ENCODE data around the gene CCDC63.
"Not testable (repeated sequence)": the region's sequence is repeated elsewhere in the genome, so short reads cannot be mapped to it uniquely, and the experiment has no call there.

CCDC63 gene

GRCh38 chr12:110857528-110857927, 10.7 kb downstream of the CCDC63 start:
- Histone ChIP-seq H3K27me3 (ENCODE audit: control insufficient read depth, insufficient read depth, low read length) (no peaks in the 10 kb centered on the region), H3K27ac (ENCODE audit: low read length) (no peak overlapping the region), H3K36me3 (ENCODE audit: control insufficient read depth, insufficient read depth, low read length) (no peaks in the 10 kb centered on the region), H3K9me3 (ENCODE audit: control insufficient read depth, insufficient read depth, low read length) (no peaks in the 10 kb centered on the region), H3K4me1 (ENCODE audit: control insufficient read depth, insufficient read depth, low read length) (no peaks in the 10 kb centered on the region), H3K4me3 (ENCODE audit: low read length) (no peak overlapping the region)
- no peak for DNase-seq (ENCODE audit: low read depth, low spot score)
- WGBS (ENCODE audit: insufficient coverage, insufficient read length) = no CpG with 5 or more reads among the region's 5 CpGs

GRCh38 chr12:110857954-110858353, 11.2 kb downstream of the CCDC63 start:
- not testable (repeated sequence) for H3K36me3 ChIP-seq (ENCODE audit: control insufficient read depth, insufficient read depth, low read length); H3K4me3 ChIP-seq (ENCODE audit: low read length); H3K9me3 ChIP-seq (ENCODE audit: control insufficient read depth, insufficient read depth, low read length); H3K4me1 ChIP-seq (ENCODE audit: control insufficient read depth, insufficient read depth, low read length); H3K27ac ChIP-seq (ENCODE audit: low read length); H3K27me3 ChIP-seq (ENCODE audit: control insufficient read depth, insufficient read depth, low read length); DNase-seq (ENCODE audit: low read depth, low spot score)
- WGBS (ENCODE audit: insufficient coverage, insufficient read length) = no CpG with 5 or more reads among the region's 4 CpGs

DNA sequence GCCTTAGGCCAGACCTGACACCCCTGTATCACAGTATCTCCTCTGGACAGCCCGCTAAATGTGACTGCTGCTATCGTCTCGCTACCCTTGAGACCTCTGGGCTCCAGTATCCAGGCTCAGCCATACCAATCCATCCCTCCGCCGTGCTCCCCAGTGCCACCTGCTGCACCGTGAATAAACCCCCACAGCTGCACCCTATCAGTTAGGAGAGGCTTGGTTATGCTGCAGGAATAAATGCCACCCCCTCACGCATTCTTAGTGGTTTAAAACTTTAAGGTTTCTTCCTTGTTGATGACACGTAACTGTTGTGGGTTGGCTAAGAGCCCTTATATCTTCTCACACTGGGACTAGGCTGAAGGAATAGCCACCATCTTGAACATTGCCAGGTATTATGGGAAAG, 12.1 kb downstream of the CCDC63 start:
- no CpG with 5 or more reads among the region's 8 CpGs for WGBS (ENCODE audit: insufficient coverage, insufficient read length)
- no peak overlapping the region for H3K27ac ChIP-seq (ENCODE audit: low read length)
- no peaks in the 10 kb centered on the region for H3K9me3 ChIP-seq (ENCODE audit: control insufficient read depth, insufficient read depth, low read length)
- H3K36me3 ChIP-seq (ENCODE audit: control insufficient read depth, insufficient read depth, low read length) = no peaks in the 10 kb centered on the region
- DNase-seq (ENCODE audit: low read depth, low spot score) = no peak
- H3K4me1 ChIP-seq (ENCODE audit: control insufficient read depth, insufficient read depth, low read length) = no peaks in the 10 kb centered on the region
- no peak overlapping the region for H3K4me3 ChIP-seq (ENCODE audit: low read length)
- H3K27me3 ChIP-seq (ENCODE audit: control insufficient read depth, insufficient read depth, low read length) = no peaks in the 10 kb centered on the region

GRCh38 chr12:110860833-110861296, 14.1 kb downstream of the CCDC63 start:
- H3K4me1 ChIP-seq (ENCODE audit: control insufficient read depth, insufficient read depth, low read length) = no peaks in the 10 kb centered on the region
- no CpG with 5 or more reads among the region's 8 CpGs for WGBS (ENCODE audit: insufficient coverage, insufficient read length)
- H3K27me3 ChIP-seq (ENCODE audit: control insufficient read depth, insufficient read depth, low read length) = no peaks in the 10 kb centered on the region
- no peak overlapping the region for H3K27ac ChIP-seq (ENCODE audit: low read length)
- H3K36me3 ChIP-seq (ENCODE audit: control insufficient read depth, insufficient read depth, low read length) = no peaks in the 10 kb centered on the region
- H3K9me3 ChIP-seq (ENCODE audit: control insufficient read depth, insufficient read depth, low read length) = no peaks in the 10 kb centered on the region
- H3K4me3 ChIP-seq (ENCODE audit: low read length) = no peak overlapping the region
- DNase-seq (ENCODE audit: low read depth, low spot score) = no peak

DNA sequence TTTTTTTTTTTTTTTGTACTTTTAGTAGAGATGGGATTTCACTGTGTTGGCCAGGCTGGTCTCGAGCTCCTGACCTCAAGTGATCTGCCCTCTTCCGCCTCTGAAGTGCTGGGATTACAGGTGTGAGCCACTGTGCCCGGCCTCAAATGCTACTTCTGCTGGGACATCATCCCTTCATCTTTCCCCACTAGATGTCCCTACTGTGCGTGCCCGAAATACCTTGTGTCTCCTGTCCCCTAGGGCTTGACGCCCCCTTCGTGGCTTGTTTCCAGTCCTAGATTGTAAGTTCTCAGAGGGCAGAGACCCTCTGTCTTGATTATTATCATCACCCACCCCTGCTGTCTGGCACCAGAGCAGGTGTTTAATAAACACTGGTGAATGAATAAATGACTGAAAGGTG, 14.9 kb downstream of the CCDC63 start:
- H3K9me3 ChIP-seq (ENCODE audit: control insufficient read depth, insufficient read depth, low read length) = no peaks in the 10 kb centered on the region
- DNase-seq (ENCODE audit: low read depth, low spot score) = no peak
- WGBS (ENCODE audit: insufficient coverage, insufficient read length) = no CpG with 5 or more reads among the region's 7 CpGs
- H3K4me3 ChIP-seq (ENCODE audit: low read length) = no peak overlapping the region
- no peaks in the 10 kb centered on the region for H3K4me1 ChIP-seq (ENCODE audit: control insufficient read depth, insufficient read depth, low read length)
- no peaks in the 10 kb centered on the region for H3K36me3 ChIP-seq (ENCODE audit: control insufficient read depth, insufficient read depth, low read length)
- H3K27ac ChIP-seq (ENCODE audit: low read length) = no peak overlapping the region
- no peaks in the 10 kb centered on the region for H3K27me3 ChIP-seq (ENCODE audit: control insufficient read depth, insufficient read depth, low read length)

GRCh38 chr12:110862329-110862728, 15.5 kb downstream of the CCDC63 start:
- Histone ChIP-seq H3K27me3 (ENCODE audit: control insufficient read depth, insufficient read depth, low read length) (no peaks in the 10 kb centered on the region), H3K36me3 (ENCODE audit: control insufficient read depth, insufficient read depth, low read length) (no peaks in the 10 kb centered on the region), H3K27ac (ENCODE audit: low read length) (no peak overlapping the region), H3K9me3 (ENCODE audit: control insufficient read depth, insufficient read depth, low read length) (no peaks in the 10 kb centered on the region), H3K4me1 (ENCODE audit: control insufficient read depth, insufficient read depth, low read length) (no peaks in the 10 kb centered on the region), H3K4me3 (ENCODE audit: low read length) (no peak overlapping the region)
- no peak for DNase-seq (ENCODE audit: low read depth, low spot score)
- WGBS (ENCODE audit: insufficient coverage, insufficient read length) = no CpG with 5 or more reads among the region's 9 CpGs

- Histone ChIP-seq H3K27me3 (ENCODE audit: control insufficient read depth, insufficient read depth, low read length) (no peaks in the 10 kb centered on the region), H3K4me1 (ENCODE audit: control insufficient read depth, insufficient read depth, low read length) (no peaks in the 10 kb centered on the region), H3K4me3 (ENCODE audit: low read length) (no peak overlapping the region), H3K27ac (ENCODE audit: low read length) (no peak overlapping the region), H3K9me3 (ENCODE audit: control insufficient read depth, insufficient read depth, low read length) (no peaks in the 10 kb centered on the region), H3K36me3 (ENCODE audit: control insufficient read depth, insufficient read depth, low read length) (no peaks in the 10 kb centered on the region)
- no peak for DNase-seq (ENCODE audit: low read depth, low spot score)
- no CpG with 5 or more reads among the region's 7 CpGs for WGBS (ENCODE audit: insufficient coverage, insufficient read length)
Measured at GRCh38 chr12:110863161-110863560, 16.4 kb downstream of the CCDC63 start.

GRCh38 chr12:110865521-110865920, 18.7 kb downstream of the CCDC63 start:
- no CpG with 5 or more reads among the region's 6 CpGs for WGBS (ENCODE audit: insufficient coverage, insufficient read length)
- Histone ChIP-seq H3K27ac (ENCODE audit: low read length) (no peak overlapping the region), H3K4me3 (ENCODE audit: low read length) (no peak overlapping the region), H3K36me3 (ENCODE audit: control insufficient read depth, insufficient read depth, low read length) (no peaks in the 10 kb centered on the region), H3K9me3 (ENCODE audit: control insufficient read depth, insufficient read depth, low read length) (no peaks in the 10 kb centered on the region), H3K27me3 (ENCODE audit: control insufficient read depth, insufficient read depth, low read length) (no peaks in the 10 kb centered on the region), H3K4me1 (ENCODE audit: control insufficient read depth, insufficient read depth, low read length) (no peaks in the 10 kb centered on the region)
- no peak for DNase-seq (ENCODE audit: low read depth, low spot score)

GRCh38 chr12:110869026-110869425, 22.2 kb downstream of the CCDC63 start:
- no peaks in the 10 kb centered on the region for H3K4me1 ChIP-seq (ENCODE audit: control insufficient read depth, insufficient read depth, low read length)
- H3K27me3 ChIP-seq (ENCODE audit: control insufficient read depth, insufficient read depth, low read length) = no peaks in the 10 kb centered on the region
- no peak overlapping the region for H3K4me3 ChIP-seq (ENCODE audit: low read length)
- no peak for DNase-seq (ENCODE audit: low read depth, low spot score)
- H3K9me3 ChIP-seq (ENCODE audit: control insufficient read depth, insufficient read depth, low read length) = no peaks in the 10 kb centered on the region
- H3K36me3 ChIP-seq (ENCODE audit: control insufficient read depth, insufficient read depth, low read length) = no peaks in the 10 kb centered on the region
- WGBS (ENCODE audit: insufficient coverage, insufficient read length) = no CpG with 5 or more reads among the region's 3 CpGs
- H3K27ac ChIP-seq (ENCODE audit: low read length) = no peak overlapping the region

DNA sequence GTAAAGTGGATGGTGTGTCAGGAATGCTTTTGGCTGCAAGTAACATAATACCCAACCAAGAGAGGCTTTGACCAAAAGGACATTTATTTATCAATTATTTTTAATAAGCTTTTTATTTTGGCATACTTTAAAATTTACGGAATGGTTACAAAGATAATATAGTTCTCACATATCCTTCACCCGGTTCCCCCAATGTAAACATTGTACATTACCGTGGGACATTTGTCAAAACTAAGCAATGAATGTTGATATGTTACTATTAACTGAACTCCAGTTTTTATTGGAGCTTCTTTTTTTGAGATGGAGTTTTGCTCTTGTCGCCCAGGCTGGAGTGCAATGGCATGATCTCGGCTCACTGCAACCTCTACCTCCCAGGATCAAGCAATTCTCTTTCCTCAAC, 23.0 kb downstream of the CCDC63 start:
- Histone ChIP-seq H3K4me3 (ENCODE audit: low read length) (no peak overlapping the region), H3K27me3 (ENCODE audit: control insufficient read depth, insufficient read depth, low read length) (no peaks in the 10 kb centered on the region), H3K36me3 (ENCODE audit: control insufficient read depth, insufficient read depth, low read length) (no peaks in the 10 kb centered on the region), H3K27ac (ENCODE audit: low read length) (no peak overlapping the region), H3K4me1 (ENCODE audit: control insufficient read depth, insufficient read depth, low read length) (no peaks in the 10 kb centered on the region), H3K9me3 (ENCODE audit: control insufficient read depth, insufficient read depth, low read length) (no peaks in the 10 kb centered on the region)
- DNase-seq (ENCODE audit: low read depth, low spot score) = no peak
- WGBS (ENCODE audit: insufficient coverage, insufficient read length) = no CpG with 5 or more reads among the region's 5 CpGs

DNA sequence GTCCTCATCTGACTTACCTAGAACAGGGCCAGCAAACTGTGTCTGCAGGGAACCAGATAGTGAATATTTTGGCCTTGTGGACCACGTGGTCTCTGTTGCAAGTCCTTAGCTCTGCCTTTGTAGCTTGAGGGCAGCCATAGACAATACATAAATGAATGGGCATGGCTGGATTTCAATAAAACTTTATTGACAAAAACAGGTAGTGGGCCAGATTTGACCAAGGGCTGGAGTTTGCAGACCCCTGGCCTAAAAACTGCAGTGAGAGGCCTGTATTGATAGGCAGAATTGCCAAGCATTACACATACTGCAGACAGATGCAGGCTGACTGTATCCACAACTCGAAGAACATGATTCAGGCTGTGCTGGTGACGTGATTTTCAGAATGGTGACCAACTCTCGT, 25.3 kb downstream of the CCDC63 start:
- Histone ChIP-seq H3K27ac (ENCODE audit: low read length) (no peak overlapping the region), H3K9me3 (ENCODE audit: control insufficient read depth, insufficient read depth, low read length) (no peaks in the 10 kb centered on the region), H3K36me3 (ENCODE audit: control insufficient read depth, insufficient read depth, low read length) (no peaks in the 10 kb centered on the region), H3K4me3 (ENCODE audit: low read length) (no peak overlapping the region), H3K27me3 (ENCODE audit: control insufficient read depth, insufficient read depth, low read length) (no peaks in the 10 kb centered on the region), H3K4me1 (ENCODE audit: control insufficient read depth, insufficient read depth, low read length) (no peaks in the 10 kb centered on the region)
- WGBS (ENCODE audit: insufficient coverage, insufficient read length) = no CpG with 5 or more reads among the region's 4 CpGs
- no peak for DNase-seq (ENCODE audit: low read depth, low spot score)

Measured in iPS DF 6.9 (cell line).